NCI-H1092 (cell line): ENCODE measurements around the gene ZDHHC16.

ENCODE experiments used
- DNase-seq: peaks from one replicate; lab custom pipeline; 2025; lab: John Stamatoyannopoulos, UW

The ZDHHC16 gene

GRCh38 chr10:97479939-97480338 lies 34.0 kb downstream of the ZDHHC16 start:
- no peak for DNase-seq

DNA sequence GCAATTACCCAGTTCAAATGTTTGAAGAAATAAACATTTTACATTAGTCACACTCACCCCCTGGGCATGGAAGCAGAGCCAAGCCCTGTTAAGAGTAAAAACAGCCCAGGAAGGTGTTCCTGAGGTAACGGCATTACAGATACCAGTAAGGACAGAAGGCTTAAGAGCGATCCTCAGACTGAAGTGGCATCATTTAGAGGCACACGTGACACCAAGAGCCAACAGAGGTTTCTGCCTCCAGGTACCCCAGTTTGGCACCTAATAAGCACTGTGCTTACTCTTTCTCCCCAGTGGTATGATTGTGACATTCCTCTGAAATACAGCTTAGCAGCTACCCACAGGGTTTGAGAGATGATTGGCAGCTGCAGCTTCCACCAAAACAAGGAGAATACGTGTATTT lies 35.1 kb downstream of the ZDHHC16 start:
- no peak for DNase-seq

DNA sequence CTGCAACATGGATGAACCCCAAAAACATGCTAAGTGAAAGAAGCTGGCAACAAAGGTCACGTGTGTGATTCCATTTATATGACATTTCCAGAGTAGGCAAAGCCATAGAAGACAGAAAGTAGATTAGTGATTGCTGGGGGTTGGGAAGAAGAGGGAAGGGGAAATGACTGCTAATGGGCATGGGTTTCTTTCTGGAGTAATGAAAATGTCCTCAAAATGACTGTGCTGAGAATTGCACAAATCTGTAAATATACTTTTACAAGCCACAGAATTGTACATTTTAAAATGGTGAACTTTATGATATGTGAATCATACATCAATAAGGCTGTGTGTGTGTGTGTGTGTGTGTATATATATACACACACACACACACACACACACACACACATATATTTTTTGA lies 36.4 kb downstream of the ZDHHC16 start:
- no peak for DNase-seq

DNA sequence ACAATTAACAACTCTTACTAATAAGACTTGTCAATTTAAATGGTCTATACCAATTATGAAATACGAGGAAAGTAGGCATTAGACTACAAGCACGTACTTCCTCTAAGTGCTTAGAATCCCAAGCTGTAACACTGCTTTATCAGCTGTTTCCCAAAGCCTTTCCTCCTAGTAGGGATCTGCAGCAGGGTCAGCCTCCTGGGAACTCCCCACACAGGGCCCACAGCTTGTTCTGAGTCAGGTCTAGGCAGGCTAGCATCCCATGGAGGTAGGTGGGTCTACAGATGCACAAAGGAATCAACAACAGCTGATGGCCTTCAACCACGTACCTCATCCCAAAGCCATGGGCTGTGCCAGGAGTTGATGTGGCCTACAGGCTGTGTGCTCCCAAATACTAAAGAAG lies 37.5 kb downstream of the ZDHHC16 start:
- DNase-seq, result no peak

- DNase-seq, result no peak
Observed at GRCh38 chr10:97483921-97484320, 37.9 kb downstream of the ZDHHC16 start.

DNA sequence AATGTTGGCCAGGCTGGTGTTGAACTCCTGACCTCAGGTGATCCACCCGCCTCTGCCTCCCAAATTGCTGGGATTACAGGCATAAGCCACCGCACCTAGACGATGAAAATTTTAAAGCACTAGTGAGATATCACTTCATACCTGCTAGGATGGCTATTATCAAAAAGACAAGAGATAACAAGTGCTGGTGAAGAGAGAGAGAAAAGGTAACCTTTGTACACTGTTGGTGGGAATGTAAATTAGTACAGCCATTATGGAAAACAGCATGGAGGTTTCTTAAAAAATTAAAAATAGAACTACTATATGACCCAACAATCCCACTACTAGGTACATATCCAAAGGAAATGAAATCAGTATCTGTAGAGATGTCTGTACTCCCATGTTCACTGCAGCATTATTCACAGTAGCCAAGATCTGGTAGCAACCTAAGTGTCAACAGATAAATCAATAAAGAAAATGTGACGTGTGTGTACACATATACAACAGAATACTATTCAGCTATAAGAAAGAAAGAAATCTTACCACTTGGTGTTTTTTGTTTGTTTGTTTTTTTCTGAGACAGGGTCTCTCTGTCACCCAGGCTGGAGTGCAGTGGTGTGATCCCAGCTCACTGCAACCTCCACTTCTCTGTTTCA lies 39.8 kb downstream of the ZDHHC16 start:
- no peak for DNase-seq

GRCh38 chr10:97490592-97490991 lies 44.6 kb downstream of the ZDHHC16 start:
- no peak for DNase-seq

- DNase-seq, result no peak
Observed at GRCh38 chr10:97494151-97494550, 48.2 kb downstream of the ZDHHC16 start.

DNA sequence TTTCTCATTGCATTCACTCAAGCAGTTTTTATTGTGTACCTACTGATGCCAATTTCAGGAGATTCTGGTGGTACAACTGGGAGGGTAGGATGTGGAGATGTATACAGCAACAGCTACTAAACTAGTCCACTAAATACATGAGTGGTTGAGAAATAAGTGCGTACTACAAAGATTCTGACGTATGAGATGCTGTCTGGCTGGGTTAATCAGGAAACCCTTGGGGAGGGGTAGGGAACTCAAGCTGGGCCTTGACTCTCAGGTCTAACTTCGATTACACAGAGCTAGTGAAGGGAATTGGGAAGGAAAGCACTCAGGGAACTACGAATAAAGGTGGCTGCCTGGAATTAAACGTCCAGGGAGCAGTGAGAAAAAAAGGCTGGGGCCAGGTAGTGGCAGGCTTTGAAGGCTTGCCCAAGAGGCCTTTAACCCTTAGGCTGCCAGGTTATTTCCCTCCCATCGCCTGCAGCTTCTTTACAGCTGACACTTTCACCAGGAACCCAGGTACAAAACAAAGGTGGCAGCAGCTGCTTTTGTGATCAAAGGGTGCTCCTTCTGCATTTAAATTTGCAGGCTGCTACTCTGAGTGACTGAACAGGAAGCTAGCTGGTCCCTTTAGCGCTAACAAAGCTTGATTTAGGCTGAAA lies 49.0 kb downstream of the ZDHHC16 start:
- DNase-seq, result no peak

GRCh38 chr10:97497572-97498075 lies 51.6 kb downstream of the ZDHHC16 start:
- DNase-seq, result peak; percentile 5

- peak; percentile 94 for DNase-seq
Observed at GRCh38 chr10:97498076-97498840, 52.3 kb downstream of the ZDHHC16 start, which contains the start of gene MMS19. Gene MMS19 (minus strand): TSS chr10:97498422. CDS start chr10:97498384, 38 bp downstream.

DNA sequence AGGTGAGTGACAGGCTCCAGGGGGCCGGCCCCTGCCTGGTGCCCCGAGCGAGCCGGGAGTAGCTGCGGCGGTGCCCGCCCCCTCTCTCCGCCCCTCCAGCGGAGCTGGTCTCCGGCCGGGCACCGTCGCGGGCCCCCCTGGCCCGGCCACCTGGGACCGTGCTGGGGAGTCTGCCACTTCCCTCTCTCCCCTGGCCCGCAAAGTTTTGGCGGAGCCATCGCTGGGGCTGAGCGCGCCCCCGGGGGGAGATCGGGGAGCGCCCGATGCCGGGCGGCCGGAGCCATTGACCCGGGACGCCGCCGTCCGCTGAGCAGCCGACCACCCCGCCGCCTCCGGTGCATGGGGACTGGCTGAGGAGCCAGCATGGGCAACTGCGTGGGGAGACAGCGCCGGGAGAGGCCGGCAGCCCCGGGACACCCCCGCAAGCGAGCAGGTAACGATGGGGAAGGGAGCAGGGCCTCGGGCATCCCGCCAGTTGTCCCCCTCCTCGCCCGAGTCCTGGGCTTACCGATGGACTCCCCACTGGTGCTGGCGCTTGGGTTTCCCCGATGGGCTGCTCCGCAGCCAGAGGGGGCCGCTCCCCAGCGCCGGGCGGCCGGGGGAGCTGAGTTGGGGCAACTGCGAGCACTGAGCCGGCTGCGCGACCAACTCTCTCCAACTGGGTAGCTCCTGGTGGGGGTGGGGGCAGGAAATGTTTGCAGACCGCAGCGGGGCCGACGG lies 53.0 kb downstream of the ZDHHC16 start, which contains the start of gene UBTD1:
TSS of gene UBTD1 (plus strand) at position 84 of the 720 bp plus-strand sequence. CDS start at position 364, 280 bp downstream.
- DNase-seq, result no peak

- no peak for DNase-seq
Observed at GRCh38 chr10:97499561-97500296, 53.8 kb downstream of the ZDHHC16 start.

- DNase-seq, result no peak
Observed at GRCh38 chr10:97500297-97500575, 54.3 kb downstream of the ZDHHC16 start.

GRCh38 chr10:97502916-97503315 lies 56.9 kb downstream of the ZDHHC16 start:
- no peak for DNase-seq

GRCh38 chr10:97503406-97503805 lies 57.4 kb downstream of the ZDHHC16 start:
- DNase-seq, result no peak

DNA sequence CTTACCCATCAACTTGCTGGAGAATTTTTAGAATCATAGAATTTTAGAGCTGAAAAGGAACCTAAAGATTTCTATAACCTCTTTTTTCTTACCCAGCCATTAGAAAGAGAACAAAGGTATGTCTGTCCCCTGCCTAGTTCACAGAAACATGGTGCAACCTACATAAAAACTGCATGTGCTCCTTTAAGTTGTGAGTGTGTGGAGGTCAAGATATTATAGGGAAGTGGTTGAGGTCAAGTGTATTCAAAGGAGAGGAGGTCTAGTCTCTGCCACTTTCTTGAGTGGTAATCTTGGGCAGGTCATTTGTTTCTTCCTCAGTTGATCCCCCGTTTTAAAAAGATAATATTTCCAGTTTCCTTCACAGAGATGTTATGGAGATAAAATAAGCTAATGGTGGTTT lies 59.2 kb downstream of the ZDHHC16 start:
- DNase-seq, result no peak

GRCh38 chr10:97506199-97506991 lies 60.4 kb downstream of the ZDHHC16 start:
- no peak for DNase-seq
